Adrenal gland (tissue), 12 donors: ENCODE data around the gene PSIP1. TPM values are rescaled to one million over a fixed set of nuclear protein-coding genes. Genes with fewer than 3 reads are reported as not detected.

ENCODE experiments used
- DNase-seq, 7 donors: peaks; one replicate each; pipeline ENCODE4 v3.0.0-alpha.2; 2019 to 2020
- H3K27ac ChIP-seq, 5 donors: fragments of 200-600 bp; sonication (generic) in 4 of 5; 1 replicate in 3 of 5; 2 replicates in 2 of 5; pipeline versions ENCODE4 v1.5.1 to v1.8.0; 2016 to 2020; ENCODE audit warnings: mild to moderate bottlenecking in 1 of 5
- H3K27me3 ChIP-seq: fragments of 200-600 bp; 2 replicates; pipeline ENCODE4 v1.8.0; 2021
- H3K36me3 ChIP-seq, 2 donors: fragments of 200-600 bp; replicated peaks in 1 of 2; 1 replicate in 1 of 2; 2 replicates in 1 of 2; pipeline versions ENCODE4 v1.5.1 to v1.8.0; 2018 to 2022
- H3K4me1 ChIP-seq, 2 donors: fragments of 200-600 bp; replicated peaks in 1 of 2; 1 replicate in 1 of 2; 2 replicates in 1 of 2; pipeline versions ENCODE4 v1.5.1 to v1.8.0; 2018 to 2021
- H3K4me3 ChIP-seq, 4 donors: fragments of 200-600 bp; sonication (generic) in 3 of 4; one replicate each; pipeline ENCODE4 v1.5.1; 2016 to 2018
- H3K9me3 ChIP-seq, 3 donors: fragments of 200-600 bp; sonication (generic) in 1 of 3; replicated peaks in 1 of 3; 1 replicate in 2 of 3; 2 replicates in 1 of 3; pipeline versions ENCODE4 v1.5.1 to v1.8.0; 2016 to 2021
- CTCF ChIP-seq, 6 experiments: fragments of 450-650 bp in 4 of 6; fragments of 200-600 bp in 2 of 6; sonication (generic) in 1 of 6; IDR thresholded peaks; 1 replicate in 5 of 6; 2 replicates in 1 of 6; pipeline versions ENCODE4 v1.5.1 to v1.8.0; 2016 to 2021; ENCODE audit warnings: antibody characterized with exemption in 6 of 6, mild to moderate bottlenecking in 2 of 6, moderate library complexity in 1 of 6
- POLR2A ChIP-seq, 2 donors: fragments of 450-650 bp; IDR thresholded peaks; one replicate each; pipeline ENCODE4 v1.6.1; 2017; ENCODE audit warnings: antibody characterized with exemption in 2 of 2, mild to moderate bottlenecking in 2 of 2, moderate library complexity in 1 of 2
- WGBS, 4 donors: extraction: QIAGEN DNeasy Blood & Tissue Kit in 2 of 4; methylation state at CpG; one replicate each; pipeline versions ENCODE4 v1.1.5 to v1.1.7; 2013 to 2017; 5-methylcytosine and 5-hydroxymethylcytosine counted together
- intact Hi-C, 2 donors: fragments of 100-400 bp; cut with DNase I; formaldehyde crosslinking; loops; one replicate each; pipeline versions ENCODE4 v1.14.1 to v1.15.0; 2022 to 2023
- polyA plus RNA-seq, 3 donors: library from polyadenylated mRNA; stranded (reverse); fragments of 200-250 nt in 2 of 3; fragments of 350-450 nt in 1 of 3; fragmentation: Illumina TruSeq in 1 of 3; extraction: RNeasy Lipid Tissue Mini Kit (QIAGEN cat#74804) in 1 of 3; gene quantifications; one replicate each; pipeline ENCODE4 v1.2.3, GENCODE V29; 2013 to 2014
- total RNA-seq, 9 donors: library from RNA; depleted of rRNA in 4 of 9; stranded (reverse); fragments of >200 nt in 4 of 9; fragments of 120-200 nt in 1 of 9; fragmentation: NEBNext Ultra II Directional in 1 of 9; extraction: Animal tissue kit (Norgen Biotek cat#: 25700) in 1 of 9; gene quantifications; one replicate each; pipeline versions ENCODE4 v1.1.0 to v1.2.4, GENCODE V29; 2013 to 2023
- donor health status: healthy with polysubstance abuse.
- donor health status: Bipolar disorder and iron deficiency.
- donor health status: DM: yes; HTN: yes; CAD: no.
- donor health status: DM: no; HTN: no; CAD: no.
- donor health status: DM: no; HTN: no; CAD: no.
- donor health status: DM: yes; HTN: yes; CAD: no.

Gene PSIP1
- total and polyA plus RNA-seq, 12 donors = 25.0 to 132 (median 40.3) TPM

GRCh38 chr9:15522130-15522755 lies 11.5 kb upstream of the PSIP1 start:
- no peak overlapping the region for H3K4me3 ChIP-seq
- WGBS, 4 donors = 85 to 94% (median 90%) methylated on average over 3 of the region's 3 CpGs
- no peak for TF ChIP-seq POLR2A (IDR thresholded peaks at IDR 0.05)
- no peak for TF ChIP-seq CTCF (IDR thresholded peaks at IDR 0.05)
- H3K36me3 ChIP-seq = no peaks in the 10 kb centered on the region
- no peak for DNase-seq
- H3K9me3 ChIP-seq = no peaks in the 10 kb centered on the region
- intact Hi-C loops = no loop called here
- no peak overlapping the region for H3K27ac ChIP-seq
- no peaks in the 10 kb centered on the region for H3K4me1 ChIP-seq
- no peaks in the 10 kb centered on the region for H3K27me3 ChIP-seq

GRCh38 chr9:15521254-15521653 lies 10.5 kb upstream of the PSIP1 start:
- Histone ChIP-seq H3K9me3 (no peaks in the 10 kb centered on the region), H3K4me3 (no peak overlapping the region), H3K4me1 (no peaks in the 10 kb centered on the region), H3K36me3 (no peaks in the 10 kb centered on the region), H3K27ac (no peak overlapping the region), H3K27me3 (no peaks in the 10 kb centered on the region)
- TF ChIP-seq CTCF (IDR thresholded peaks at IDR 0.05) = no peak
- TF ChIP-seq POLR2A (IDR thresholded peaks at IDR 0.05) = no peak
- intact Hi-C loops = no loop called here
- no peak for DNase-seq
- 70 to 84% (median 79%) methylated on average over 8 of the region's 8 CpGs for WGBS, 4 donors

GRCh38 chr9:15519831-15520230 lies 9.1 kb upstream of the PSIP1 start:
- no peak for TF ChIP-seq CTCF (IDR thresholded peaks at IDR 0.05)
- no peak overlapping the region for H3K27ac ChIP-seq
- H3K27me3 ChIP-seq = no peaks in the 10 kb centered on the region
- no peak for DNase-seq
- intact Hi-C loops = no loop called here
- H3K36me3 ChIP-seq = no peaks in the 10 kb centered on the region
- no peaks in the 10 kb centered on the region for H3K9me3 ChIP-seq
- no peaks in the 10 kb centered on the region for H3K4me1 ChIP-seq
- no peak overlapping the region for H3K4me3 ChIP-seq
- 80 to 86% (median 83%) methylated on average over 2 of the region's 2 CpGs for WGBS, 4 donors

GRCh38 chr9:15513335-15513734 lies 2.6 kb upstream of the PSIP1 start:
- Histone ChIP-seq H3K4me3 (no peak overlapping the region), H3K27ac (no peak overlapping the region), H3K27me3 (no peaks in the 10 kb centered on the region), H3K9me3 (no peaks in the 10 kb centered on the region), H3K36me3 (no peaks in the 10 kb centered on the region), H3K4me1 (peaks cover 0 to 9% of the 10 kb centered on the region in 2 donors)
- TF ChIP-seq POLR2A (IDR thresholded peaks at IDR 0.05) (no peak), CTCF (IDR thresholded peaks at IDR 0.05) (no peak)
- no peak for DNase-seq
- WGBS, 4 donors = 42 to 58% (median 54%) methylated on average over 1 of the region's 1 CpG; no CpG with 5 or more reads in 1 of the 4 donors
- intact Hi-C loops = no loop called here
